HFFc6 (cell line): ENCODE results near the gene TRIP10. TPM values are rescaled to one million over a fixed set of nuclear protein-coding genes. Genes with fewer than 3 reads are reported as not detected.
A peak's percentile ranks its signal among the peaks of the same experiment; 100 is the strongest.
"Not testable (repeated sequence)": the region's sequence is repeated elsewhere in the genome, so short reads cannot be mapped to it uniquely, and the experiment has no call there.

Experiments
- DNase-seq: peaks from one replicate; pipeline ENCODE4 v3.0.0-alpha.2; 2018
- H3K27ac Mint-ChIP-seq: 2 replicates; pipeline ENCODE4 v1.8.0; 2020; ENCODE audit warnings: mild to moderate bottlenecking, mixed read lengths
- H3K27me3 Mint-ChIP-seq: 2 replicates; pipeline ENCODE4 v1.8.0; 2021; ENCODE audit warnings: mild to moderate bottlenecking, moderate library complexity, mixed read lengths; ENCODE audit not compliant: insufficient read depth
- H3K36me3 Mint-ChIP-seq: 2 replicates; pipeline ENCODE4 v1.8.0; 2021; ENCODE audit warnings: low read depth, mixed read lengths
- H3K4me1 Mint-ChIP-seq: 2 replicates; pipeline ENCODE4 v1.8.0; 2020; ENCODE audit warnings: low read depth, mixed read lengths
- H3K4me3 Mint-ChIP-seq: 2 replicates; pipeline ENCODE4 v1.8.0; 2020; ENCODE audit warnings: mild to moderate bottlenecking, moderate library complexity, mixed read lengths
- H3K9me3 Mint-ChIP-seq: 2 replicates; pipeline ENCODE4 v1.8.0; 2020; ENCODE audit warnings: mild to moderate bottlenecking, mixed read lengths
- total RNA-seq, 6 experiments: library from RNA; stranded (reverse); fragmentation: NEBNext Ultra II Directional; extraction: Animal tissue kit (Norgen Biotek cat#: 25700); gene quantifications; 2 replicates in 1 of 6; 3 replicates in 5 of 6; pipeline ENCODE4 v1.2.3, GENCODE V29; 2021
- TF ChIP-seq, protein P1 (sequence below): fragments of 200-600 bp; sonication (generic); IDR thresholded peaks from 2 replicates; pipeline ENCODE4 v1.5.0; 2021; ENCODE audit warnings: antibody characterized with exemption, mild to moderate bottlenecking

The TRIP10 gene
- total RNA-seq, 6 experiments from 2014 or later: 46.1 to 53.3 (median 48.8) TPM

DNA sequence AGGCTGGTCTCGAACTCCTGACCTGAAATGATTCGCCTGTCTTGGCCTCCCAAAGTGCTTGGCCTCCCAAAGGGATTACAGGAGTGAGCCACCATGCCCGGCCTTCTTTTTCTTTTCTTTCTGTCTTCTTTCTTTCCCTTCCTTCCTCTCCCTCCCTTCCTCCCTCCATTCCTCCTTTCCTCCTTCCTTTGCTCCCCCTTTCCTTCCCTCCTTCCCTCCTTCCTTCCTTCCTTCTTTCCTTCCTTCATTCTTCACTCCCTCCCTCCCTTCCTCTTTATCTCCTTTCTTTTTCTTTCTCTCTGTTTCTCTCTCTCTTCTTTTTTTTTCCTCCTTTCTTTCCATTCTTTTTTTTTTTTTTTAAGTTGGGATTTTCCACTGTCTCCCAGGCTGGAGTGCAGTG lies 31.1 kb upstream of the TRIP10 start:
- TF ChIP-seq, protein P1, sequence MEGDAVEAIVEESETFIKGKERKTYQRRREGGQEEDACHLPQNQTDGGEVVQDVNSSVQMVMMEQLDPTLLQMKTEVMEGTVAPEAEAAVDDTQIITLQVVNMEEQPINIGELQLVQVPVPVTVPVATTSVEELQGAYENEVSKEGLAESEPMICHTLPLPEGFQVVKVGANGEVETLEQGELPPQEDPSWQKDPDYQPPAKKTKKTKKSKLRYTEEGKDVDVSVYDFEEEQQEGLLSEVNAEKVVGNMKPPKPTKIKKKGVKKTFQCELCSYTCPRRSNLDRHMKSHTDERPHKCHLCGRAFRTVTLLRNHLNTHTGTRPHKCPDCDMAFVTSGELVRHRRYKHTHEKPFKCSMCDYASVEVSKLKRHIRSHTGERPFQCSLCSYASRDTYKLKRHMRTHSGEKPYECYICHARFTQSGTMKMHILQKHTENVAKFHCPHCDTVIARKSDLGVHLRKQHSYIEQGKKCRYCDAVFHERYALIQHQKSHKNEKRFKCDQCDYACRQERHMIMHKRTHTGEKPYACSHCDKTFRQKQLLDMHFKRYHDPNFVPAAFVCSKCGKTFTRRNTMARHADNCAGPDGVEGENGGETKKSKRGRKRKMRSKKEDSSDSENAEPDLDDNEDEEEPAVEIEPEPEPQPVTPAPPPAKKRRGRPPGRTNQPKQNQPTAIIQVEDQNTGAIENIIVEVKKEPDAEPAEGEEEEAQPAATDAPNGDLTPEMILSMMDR: no peak
- Mint-ChIP-seq H3K4me3 (no peak overlapping the region), H3K4me1 (no peaks in the 10 kb centered on the region), H3K9me3 (no peaks in the 10 kb centered on the region), H3K27ac (no peak overlapping the region), H3K27me3 (peaks cover 39% of the 10 kb centered on the region), H3K36me3 (no peaks in the 10 kb centered on the region)
- DNase-seq: no peak

- H3K4me1 Mint-ChIP-seq, H3K27ac Mint-ChIP-seq, H3K36me3 Mint-ChIP-seq, H3K4me3 Mint-ChIP-seq, DNase-seq, H3K9me3 Mint-ChIP-seq: not testable (repeated sequence)
- H3K27me3 Mint-ChIP-seq: peaks cover 34% of the 10 kb centered on the region
These were observed 30.6 kb upstream of the TRIP10 start for GRCh38 chr19:6708913-6709312.

DNA sequence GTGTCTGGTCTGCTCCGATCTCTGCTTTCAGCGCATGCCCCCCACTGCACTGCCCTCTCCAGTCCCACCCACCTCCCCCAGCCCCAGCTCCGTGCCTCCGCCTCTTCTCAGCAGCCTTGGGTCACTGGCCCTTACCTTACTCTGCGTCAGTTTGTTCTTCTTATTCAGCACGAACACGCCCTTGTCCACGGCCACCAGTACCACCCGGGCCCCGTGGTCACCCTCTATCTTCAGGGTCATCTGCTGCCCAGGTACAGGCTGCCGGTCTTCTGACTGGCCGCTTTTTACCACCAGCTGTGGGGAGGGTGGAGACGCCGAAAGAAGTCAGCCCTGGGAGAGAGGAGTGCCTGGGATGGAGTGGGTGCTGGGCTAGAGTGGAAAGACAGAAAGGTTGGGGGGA lies 29.9 kb upstream of the TRIP10 start:
- Mint-ChIP-seq H3K4me3 (no peak overlapping the region), H3K27me3 (peaks cover 37% of the 10 kb centered on the region), H3K9me3 (no peaks in the 10 kb centered on the region), H3K36me3 (no peaks in the 10 kb centered on the region), H3K4me1 (no peaks in the 10 kb centered on the region), H3K27ac (no peak overlapping the region)
- TF ChIP-seq, protein P1: no peak
- no peak for DNase-seq

GRCh38 chr19:6710273-6711077 lies 29.0 kb upstream of the TRIP10 start:
- Mint-ChIP-seq H3K27me3 (peaks cover 35% of the 10 kb centered on the region), H3K9me3 (no peaks in the 10 kb centered on the region), H3K4me1 (no peaks in the 10 kb centered on the region), H3K27ac (no peak overlapping the region), H3K36me3 (no peaks in the 10 kb centered on the region), H3K4me3 (no peak overlapping the region)
- TF ChIP-seq, protein P1: peak; percentile 30
- DNase-seq: no peak

DNA sequence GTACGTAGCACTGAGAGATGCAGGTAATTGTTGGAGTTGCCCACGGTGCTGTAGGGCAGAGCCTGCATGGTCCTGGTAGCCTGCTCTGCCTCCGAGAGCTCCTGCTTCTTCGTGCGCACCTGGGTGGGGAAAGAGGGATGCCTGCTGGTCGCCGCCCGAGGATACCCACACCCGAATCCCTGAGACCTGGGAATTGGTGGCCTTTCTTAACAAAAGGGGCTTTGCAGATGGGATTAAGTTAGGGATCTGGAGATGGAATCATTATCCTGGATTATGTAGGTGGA lies 28.5 kb upstream of the TRIP10 start:
- Mint-ChIP-seq H3K4me3 (no peak overlapping the region), H3K27me3 (peaks cover 36% of the 10 kb centered on the region), H3K4me1 (no peaks in the 10 kb centered on the region), H3K27ac (no peak overlapping the region), H3K9me3 (no peaks in the 10 kb centered on the region), H3K36me3 (no peaks in the 10 kb centered on the region)
- DNase-seq: no peak
- TF ChIP-seq, protein P1: no peak

DNA sequence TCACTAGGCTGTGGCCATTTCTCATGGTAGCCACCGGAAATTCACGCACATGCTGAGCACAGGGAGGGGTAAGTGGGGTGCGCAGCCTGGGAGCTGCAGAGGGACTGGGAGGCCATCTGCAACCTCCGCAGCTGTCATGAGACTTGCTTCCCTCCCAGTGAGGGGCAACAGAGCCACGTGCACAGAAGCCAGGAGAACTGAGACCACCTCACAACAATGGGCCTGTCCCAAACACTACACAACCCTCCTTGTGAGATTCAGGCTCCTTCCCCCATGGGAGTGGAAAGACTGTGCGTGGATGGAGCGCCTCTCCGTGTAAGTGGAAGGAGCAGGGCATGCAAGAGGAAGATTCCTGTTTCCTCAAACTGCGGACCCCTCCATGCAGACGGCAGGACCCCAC lies 27.9 kb upstream of the TRIP10 start:
- no peaks in the 10 kb centered on the region for H3K4me1 Mint-ChIP-seq

More for the DNA sequence above, 27.9 kb upstream of the TRIP10 start:
- DNase-seq: no peak
- TF ChIP-seq, protein P1: no peak
- H3K36me3 Mint-ChIP-seq: no peaks in the 10 kb centered on the region
- no peak overlapping the region for H3K27ac Mint-ChIP-seq
- no peak overlapping the region for H3K4me3 Mint-ChIP-seq
- H3K27me3 Mint-ChIP-seq: peaks cover 37% of the 10 kb centered on the region
- no peaks in the 10 kb centered on the region for H3K9me3 Mint-ChIP-seq
